ENCODE measurements around the gene WDFY3.

GRCh38 chr4:84750960-84751283 is 215.6 kb downstream of the WDFY3 start:
- TF ChIP-seq RCOR1 (IDR thresholded peaks at IDR 0.05; ENCODE audit: insufficient replicate concordance, low read length) (no peak), CTCF (conservative IDR thresholded peaks at IDR 0.05; ENCODE audit: low read depth, low read length) (no peak), FOS (IDR thresholded peaks at IDR 0.05; ENCODE audit: low read depth, low read length) (no peak), RAD21 (IDR thresholded peaks at IDR 0.05; ENCODE audit: low read length) (no peak), RFX5 (IDR thresholded peaks at IDR 0.05; ENCODE audit: low read depth, low read length) (no peak), POLR2A (IDR thresholded peaks at IDR 0.05; ENCODE audit: low read depth, low read length) (no peak), CHD1 (IDR thresholded peaks at IDR 0.05; ENCODE audit: low read depth, low read length) (no peak), MAZ (IDR thresholded peaks at IDR 0.05; ENCODE audit: borderline replicate concordance, low read depth, low read length) (no peak)
- TF ChIP-seq, protein P1, sequence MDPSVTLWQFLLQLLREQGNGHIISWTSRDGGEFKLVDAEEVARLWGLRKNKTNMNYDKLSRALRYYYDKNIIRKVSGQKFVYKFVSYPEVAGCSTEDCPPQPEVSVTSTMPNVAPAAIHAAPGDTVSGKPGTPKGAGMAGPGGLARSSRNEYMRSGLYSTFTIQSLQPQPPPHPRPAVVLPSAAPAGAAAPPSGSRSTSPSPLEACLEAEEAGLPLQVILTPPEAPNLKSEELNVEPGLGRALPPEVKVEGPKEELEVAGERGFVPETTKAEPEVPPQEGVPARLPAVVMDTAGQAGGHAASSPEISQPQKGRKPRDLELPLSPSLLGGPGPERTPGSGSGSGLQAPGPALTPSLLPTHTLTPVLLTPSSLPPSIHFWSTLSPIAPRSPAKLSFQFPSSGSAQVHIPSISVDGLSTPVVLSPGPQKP (IDR thresholded peaks at IDR 0.05; ENCODE audit: borderline replicate concordance, low read depth, low read length), result no peak
